Tibial nerve (tissue), 4 donors: ENCODE measurements around the gene SPTB.

Experiments
- CTCF ChIP-seq, 5 experiments: fragments of 200-600 bp in 3 of 5; fragments of 450-650 bp in 2 of 5; sonication (generic) in 3 of 5; IDR thresholded peaks; one replicate each; pipeline ENCODE4 v1.5.1; 2016 to 2019; ENCODE audit warnings: antibody characterized with exemption in 5 of 5, mild to moderate bottlenecking in 3 of 5, moderate library complexity in 2 of 5
- EP300 ChIP-seq, 2 donors: sonication (generic); formaldehyde crosslinking; IDR thresholded peaks; one replicate each; pipeline ENCODE4 v1.6.1; 2017; ENCODE audit warnings: antibody characterized with exemption in 2 of 2, mild to moderate bottlenecking in 1 of 2
- POLR2A ChIP-seq, 2 donors: fragments of 450-650 bp; IDR thresholded peaks; one replicate each; pipeline ENCODE4 v1.6.1; 2017; ENCODE audit warnings: antibody characterized with exemption in 2 of 2, mild to moderate bottlenecking in 2 of 2, moderate library complexity in 2 of 2

DNA sequence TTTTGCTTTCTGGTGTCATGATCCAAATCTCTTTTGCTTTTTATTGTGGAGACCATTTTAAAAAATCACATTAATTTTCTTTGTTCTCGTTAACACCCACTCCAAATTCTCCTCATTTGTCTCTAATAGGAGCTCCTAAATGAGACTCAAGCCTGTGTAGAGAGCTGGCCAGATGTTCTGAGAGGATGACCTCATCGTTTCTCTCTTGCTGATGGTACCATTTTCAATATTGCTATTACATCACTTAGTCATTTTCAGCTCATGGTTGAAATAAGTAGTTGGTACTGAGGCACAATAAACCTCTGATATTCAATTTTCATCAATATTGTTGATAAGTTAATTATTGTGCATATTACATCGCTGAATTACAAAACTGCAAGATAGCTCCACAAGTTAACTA is 31.5 kb downstream of the SPTB start:
- TF ChIP-seq EP300 (IDR thresholded peaks at IDR 0.05) (no peak), CTCF (IDR thresholded peaks at IDR 0.05) (no peak), POLR2A (IDR thresholded peaks at IDR 0.05) (no peak)
